ENCODE data around the gene RCCD1. TPM values are rescaled to one million over a fixed set of nuclear protein-coding genes. Genes with fewer than 3 reads are reported as not detected.
A peak's percentile ranks its signal among the peaks of the same experiment; 100 is the strongest.

Gene RCCD1
- total and polyA plus RNA-seq, 2 donors (not counting 3 experiments of a cell fraction or from before 2014, with no cell fraction given): 8.8 to 15.3 TPM

- Histone ChIP-seq H3K79me2 (ENCODE audit: control insufficient read depth, insufficient read depth, low read length) (peaks cover 95% of the 10 kb centered on the region), H4K20me1 (replicated peaks; ENCODE audit: control insufficient read depth, extremely low read depth, insufficient read depth, low read length) (no peaks in the 10 kb centered on the region), H3K9me3 (replicated peaks; ENCODE audit: control insufficient read depth, insufficient read depth, low read length) (no peaks in the 10 kb centered on the region), H3K4me2 (ENCODE audit: insufficient read depth, low read length) (peak overlapping the region; percentile 75), H3K9ac (replicated peaks; ENCODE audit: extremely low read depth, insufficient read depth, low read length) (no peak overlapping the region), H3K9me1 (replicated peaks; ENCODE audit: control insufficient read depth, extremely low read depth, insufficient read depth, low read length) (no peaks in the 10 kb centered on the region), H3K4me3 (replicated peaks in 1 of 3; ENCODE audit: insufficient read depth in 1 of 3, low read depth in 1 of 3, low read length in 3 of 3) (no peak overlapping the region), H3K4me1 (ENCODE audit: control insufficient read depth, extremely low read depth, insufficient read depth, low read length) (peaks cover 24% of the 10 kb centered on the region), H3K27ac (ENCODE audit: insufficient read depth, low read depth, low read length) (no peak overlapping the region), H2AFZ (ENCODE audit: low read depth, low read length) (no peak overlapping the region), H3K36me3 (ENCODE audit: control insufficient read depth in 2 of 2, extremely low read depth in 1 of 2, insufficient read depth in 2 of 2, low read length in 2 of 2) (peaks cover 0 to 4% of the 10 kb centered on the region in 2 experiments), H3K27me3 (ENCODE audit: control insufficient read depth in 2 of 2, insufficient read depth in 2 of 2, low read length in 2 of 2) (no peaks in the 10 kb centered on the region)
- ChIA-PET POLR2A (interaction anchor here (0.7 kb wide), 1 partner anchor 30 kb away, joined by 3 read pairs; no protein-coding TSS in a partner anchor), CTCF (interaction anchor here (0.6 to 2.7 kb wide), 3 partner anchors 11 to 31 kb away, joined by 3 to 23 read pairs (median 3); no protein-coding TSS in a partner anchor)
- FAIRE-seq (no peak), DNase-seq (ENCODE audit: low read depth, low spot score) (no peak)
- no TSS peak for BruUV-seq (replicated peaks)
- dilution Hi-C loops (cut with MboI; ENCODE audit: extremely low pct_ligation_motif_present, low sequenced_read_pairs): no loop called here
- TF ChIP-seq CTCF (IDR thresholded peaks at IDR 0.05; ENCODE audit: extremely low read depth in 1 of 2, insufficient read depth in 1 of 2, low read depth in 1 of 2, low read length in 2 of 2) (no peak), POLR2A (IDR thresholded peaks at IDR 0.05; ENCODE audit: low read depth, low read length) (peak; percentile 23), MYC (IDR thresholded peaks at IDR 0.05; ENCODE audit: low read depth, low read length) (no peak), JUN (IDR thresholded peaks at IDR 0.05; ENCODE audit: borderline replicate concordance, insufficient read depth, insufficient read length, low read depth) (no peak)
- TF ChIP-seq, protein P1, sequence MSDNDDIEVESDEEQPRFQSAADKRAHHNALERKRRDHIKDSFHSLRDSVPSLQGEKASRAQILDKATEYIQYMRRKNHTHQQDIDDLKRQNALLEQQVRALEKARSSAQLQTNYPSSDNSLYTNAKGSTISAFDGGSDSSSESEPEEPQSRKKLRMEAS (IDR thresholded peaks at IDR 0.05; ENCODE audit: insufficient read depth, insufficient read length): no peak
- intact Hi-C loops (cut with micrococcal nuclease): no loop called here
Observed at GRCh38 chr15:90987561-90988141, 33.0 kb downstream of the RCCD1 start.
